HG03378 (cell line): ENCODE data around the gene TAAR9.
"Not testable (repeated sequence)": the region's sequence is repeated elsewhere in the genome, so short reads cannot be mapped to it uniquely, and the experiment has no call there.

Experiments
- ATAC-seq: cut with Tn5 transposase; IDR thresholded peaks from one replicate; pipeline ENCODE4 v1.9.1; 2021; ENCODE audit warnings: mild to moderate bottlenecking, moderate library complexity; ENCODE audit not compliant: unreplicated experiment

TAAR9 gene

GRCh38 chr6:132513831-132514545 is 24.1 kb upstream of the TAAR9 start:
- no peak for ATAC-seq

GRCh38 chr6:132515386-132515785 is 22.7 kb upstream of the TAAR9 start:
- ATAC-seq, result no peak

GRCh38 chr6:132520953-132521352 is 17.1 kb upstream of the TAAR9 start:
- no peak for ATAC-seq

- ATAC-seq, result no peak
Measured at GRCh38 chr6:132524646-132525045, 13.4 kb upstream of the TAAR9 start.

- no peak for ATAC-seq
Measured at GRCh38 chr6:132525866-132526265, 12.2 kb upstream of the TAAR9 start.

GRCh38 chr6:132526461-132526860 is 11.6 kb upstream of the TAAR9 start:
- no peak for ATAC-seq

- ATAC-seq, result no peak
Measured at GRCh38 chr6:132527791-132528190, 10.3 kb upstream of the TAAR9 start.

- ATAC-seq, result peak; percentile 89
Measured at GRCh38 chr6:132530293-132530974, 7.6 kb upstream of the TAAR9 start.

- not testable (repeated sequence) for ATAC-seq
Measured at GRCh38 chr6:132534546-132534945, 3.5 kb upstream of the TAAR9 start.

- ATAC-seq, result no peak
Measured at GRCh38 chr6:132537145-132537544, 932 bp upstream of the TAAR9 start.

- no peak for ATAC-seq
Measured at GRCh38 chr6:132544826-132545225, 6.7 kb downstream of the TAAR9 start.

- no peak for ATAC-seq
Measured at GRCh38 chr6:132548746-132549463, 10.8 kb downstream of the TAAR9 start.

GRCh38 chr6:132551214-132551613 is 13.1 kb downstream of the TAAR9 start:
- no peak for ATAC-seq

- ATAC-seq, result no peak
Measured at GRCh38 chr6:132552372-132552771, 14.3 kb downstream of the TAAR9 start, which contains the start of gene TAAR8. Gene TAAR8, plus strand, starts transcription at chr6:132552672. Its CDS starts 21 bp downstream, at chr6:132552693.

GRCh38 chr6:132560087-132560486 is 22.0 kb downstream of the TAAR9 start:
- ATAC-seq, result not testable (repeated sequence)

GRCh38 chr6:132566404-132566803 is 28.3 kb downstream of the TAAR9 start:
- no peak for ATAC-seq

- ATAC-seq, result no peak
Measured at GRCh38 chr6:132567566-132567965, 29.5 kb downstream of the TAAR9 start.

GRCh38 chr6:132568611-132569010 is 30.5 kb downstream of the TAAR9 start:
- no peak for ATAC-seq

GRCh38 chr6:132569170-132569569 is 31.1 kb downstream of the TAAR9 start:
- ATAC-seq, result no peak

GRCh38 chr6:132570221-132570777 is 32.2 kb downstream of the TAAR9 start, which contains the start of gene TAAR6:
Gene TAAR6, plus strand, starts transcription at chr6:132570322. Its CDS starts 0 bp downstream, at chr6:132570322.
- no peak for ATAC-seq

GRCh38 chr6:132571774-132572173 is 33.7 kb downstream of the TAAR9 start:
- no peak for ATAC-seq
